ENCODE measurements around the gene ASF1A. TPM values are rescaled to one million over a fixed set of nuclear protein-coding genes. Genes with fewer than 3 reads are reported as not detected.
"Not testable (repeated sequence)": the region's sequence is repeated elsewhere in the genome, so short reads cannot be mapped to it uniquely, and the experiment has no call there.

ASF1A gene
- total RNA-seq, 1 donor from 2014 or later = 6.8 TPM

GRCh38 chr6:118860363-118860762, 33.6 kb upstream of the ASF1A start:
- Histone ChIP-seq H3K9me3 (no peaks in the 10 kb centered on the region), H3K4me3 (no peak overlapping the region), H3K27ac (no peak overlapping the region), H3K4me1 (no peaks in the 10 kb centered on the region), H3K27me3 (no peaks in the 10 kb centered on the region), H3K36me3 (no peaks in the 10 kb centered on the region)
- DNase-seq (ENCODE audit: low spot score in 2 of 2) = no peak
- no peak for TF ChIP-seq CTCF (IDR thresholded peaks at IDR 0.05)
- intact Hi-C loops (cut with DNase I) = no loop called here

GRCh38 chr6:118860880-118861279, 33.1 kb upstream of the ASF1A start:
- H3K9me3 ChIP-seq = no peaks in the 10 kb centered on the region
- H3K36me3 ChIP-seq = no peaks in the 10 kb centered on the region
- H3K4me3 ChIP-seq = no peak overlapping the region
- no peaks in the 10 kb centered on the region for H3K27me3 ChIP-seq
- H3K4me1 ChIP-seq = no peaks in the 10 kb centered on the region
- no peak overlapping the region for H3K27ac ChIP-seq
- intact Hi-C loops (cut with DNase I) = no loop called here
- TF ChIP-seq CTCF (IDR thresholded peaks at IDR 0.05) = no peak
- DNase-seq (ENCODE audit: low spot score in 2 of 2) = no peak

GRCh38 chr6:118862443-118862842, 31.5 kb upstream of the ASF1A start:
- Histone ChIP-seq H3K9me3 (peaks cover 0 to 3% of the 10 kb centered on the region in 2 donors), H3K27me3 (no peaks in the 10 kb centered on the region), H3K4me1 (no peaks in the 10 kb centered on the region), H3K27ac (no peak overlapping the region), H3K4me3 (no peak overlapping the region), H3K36me3 (no peaks in the 10 kb centered on the region)
- no peak for TF ChIP-seq CTCF (IDR thresholded peaks at IDR 0.05)
- intact Hi-C loops (cut with DNase I) = no loop called here
- DNase-seq (ENCODE audit: low spot score in 2 of 2) = no peak

- intact Hi-C loops (cut with DNase I) = no loop called here
- no peak for TF ChIP-seq CTCF (IDR thresholded peaks at IDR 0.05)
- Histone ChIP-seq H3K4me1 (no peaks in the 10 kb centered on the region), H3K4me3 (no peak overlapping the region), H3K36me3 (no peaks in the 10 kb centered on the region), H3K9me3 (peaks cover 0 to 3% of the 10 kb centered on the region in 2 donors), H3K27me3 (no peaks in the 10 kb centered on the region), H3K27ac (no peak overlapping the region)
- DNase-seq (ENCODE audit: low spot score in 2 of 2) = no peak
These were observed 29.4 kb upstream of the ASF1A start for GRCh38 chr6:118864341-118865099.

GRCh38 chr6:118865100-118865391, 28.9 kb upstream of the ASF1A start:
- no peaks in the 10 kb centered on the region for H3K27me3 ChIP-seq
- no peaks in the 10 kb centered on the region for H3K4me1 ChIP-seq
- no peak for TF ChIP-seq CTCF (IDR thresholded peaks at IDR 0.05)
- intact Hi-C loops (cut with DNase I) = no loop called here
- H3K27ac ChIP-seq = no peak overlapping the region
- peaks cover 0 to 3% of the 10 kb centered on the region in 2 donors for H3K9me3 ChIP-seq
- H3K4me3 ChIP-seq = no peak overlapping the region
- no peak for DNase-seq (ENCODE audit: low spot score in 2 of 2)
- no peaks in the 10 kb centered on the region for H3K36me3 ChIP-seq

- peaks cover 0 to 3% of the 10 kb centered on the region in 2 donors for H3K9me3 ChIP-seq
- no peak for TF ChIP-seq CTCF (IDR thresholded peaks at IDR 0.05)
- H3K27me3 ChIP-seq = no peaks in the 10 kb centered on the region
- H3K4me3 ChIP-seq = no peak overlapping the region
- no peaks in the 10 kb centered on the region for H3K4me1 ChIP-seq
- no peaks in the 10 kb centered on the region for H3K36me3 ChIP-seq
- no peak overlapping the region for H3K27ac ChIP-seq
- intact Hi-C loops (cut with DNase I) = no loop called here
- no peak for DNase-seq (ENCODE audit: low spot score in 2 of 2)
These were observed 26.8 kb upstream of the ASF1A start for GRCh38 chr6:118867181-118867580.

GRCh38 chr6:118868901-118869300, 25.1 kb upstream of the ASF1A start:
- intact Hi-C loops (cut with DNase I); H3K4me1 ChIP-seq: not testable (repeated sequence)

More at GRCh38 chr6:118868901-118869300, 25.1 kb upstream of the ASF1A start:
- not testable (repeated sequence) for DNase-seq (ENCODE audit: low spot score in 2 of 2); H3K36me3 ChIP-seq; H3K27ac ChIP-seq; H3K4me3 ChIP-seq; H3K9me3 ChIP-seq; H3K27me3 ChIP-seq
